Measurements from ENCODE around the gene GRID1.

GRCh38 chr10:85679710-85680109 is 686.9 kb downstream of the GRID1 start:
- TF ChIP-seq EZH2 (IDR thresholded peaks at IDR 0.05) (no peak), POLR2AphosphoS5 (IDR thresholded peaks at IDR 0.05; ENCODE audit: borderline replicate concordance, low read depth, low read length) (no peak), FOXP2 (optimal IDR thresholded peaks at IDR 0.05; ENCODE audit: control extremely low read depth, extremely low read length, insufficient read depth) (no peak)
